ENCODE data around the gene TMEM42.

The TMEM42 gene

DNA sequence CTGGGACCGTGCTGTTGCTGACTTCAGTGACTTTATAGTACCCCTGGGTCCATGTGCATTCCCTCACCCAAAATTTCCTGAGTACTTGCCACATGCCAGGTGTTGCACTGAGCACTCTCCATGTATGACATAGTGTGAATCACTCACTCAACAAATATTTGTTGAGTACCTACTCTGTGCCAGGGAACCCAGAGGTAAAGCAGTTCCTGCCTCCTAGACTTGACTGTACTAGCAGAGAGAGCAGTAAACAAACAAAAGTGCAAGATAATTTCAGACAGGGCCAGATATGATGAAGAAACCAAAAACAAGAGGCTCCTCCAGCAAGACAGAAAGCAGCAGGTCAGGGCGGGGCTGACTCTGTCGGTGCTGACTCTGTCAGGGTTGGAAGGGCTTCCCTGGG is 24.8 kb downstream of the TMEM42 start:
- no peak for DNase-seq
- CTCF ChIA-PET, result interaction anchor here (0.5 kb wide), 1 partner anchor 61 kb away, joined by 3 read pairs; no protein-coding TSS in a partner anchor
- Histone ChIP-seq H3K4me1 (ENCODE audit: control extremely low read depth in 1 of 4, control insufficient read depth in 4 of 4, insufficient read depth in 4 of 4, low read length in 3 of 4) (no peaks in the 10 kb centered on the region), H3K9me3 (ENCODE audit: control extremely low read depth in 1 of 5, control insufficient read depth in 4 of 5, insufficient read depth in 2 of 5, low read depth in 1 of 5, low read length in 4 of 5) (no peaks in the 10 kb centered on the region), H3K27ac (ENCODE audit: insufficient read depth in 1 of 2, low read depth in 1 of 2, low read length in 2 of 2, poor library complexity in 1 of 2, severe bottlenecking in 2 of 2) (no peak overlapping the region), H3K4me3 (ENCODE audit: control insufficient read depth in 1 of 7, extremely low read depth in 1 of 7, insufficient read depth in 4 of 7, low read depth in 2 of 7, low read length in 6 of 7) (no peak overlapping the region), H3K36me3 (ENCODE audit: control insufficient read depth in 4 of 4, insufficient read depth in 4 of 4, low read length in 3 of 4) (no peaks in the 10 kb centered on the region), H3K27me3 (replicated peaks in 2 of 5; ENCODE audit: control insufficient read depth in 4 of 5, insufficient read depth in 5 of 5, low read length in 4 of 5) (peaks cover 0 to 6% (median 0%) of the 10 kb centered on the region in 5 experiments)
- 92% methylated on average over 3 of the region's 3 CpGs for WGBS (ENCODE audit: insufficient coverage)
- POLR2A ChIA-PET, result no interaction called here

DNA sequence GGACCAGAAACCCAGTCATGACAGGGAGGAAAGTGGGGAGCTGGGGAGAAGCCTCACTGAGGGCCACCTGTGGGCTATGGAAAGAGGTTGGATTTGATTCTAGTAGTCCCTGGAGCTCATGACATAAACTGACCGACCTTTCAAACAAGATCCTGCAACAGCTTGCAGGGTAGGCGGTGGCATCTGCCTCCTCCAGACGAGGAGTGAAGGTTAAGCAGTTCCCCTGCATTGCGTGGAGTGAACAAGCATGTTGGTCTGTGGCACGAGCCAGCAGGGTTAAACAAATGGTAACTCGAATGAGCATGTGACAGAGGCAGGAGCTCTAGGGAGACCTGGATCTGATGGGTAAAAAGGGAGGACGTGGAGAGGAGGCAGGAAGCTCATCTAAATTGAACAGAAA is 25.4 kb downstream of the TMEM42 start:
- WGBS (ENCODE audit: insufficient coverage), result 95% methylated on average over 7 of the region's 7 CpGs
- no peak for DNase-seq
- Histone ChIP-seq H3K36me3 (ENCODE audit: control insufficient read depth in 4 of 4, insufficient read depth in 4 of 4, low read length in 3 of 4) (no peaks in the 10 kb centered on the region), H3K4me1 (ENCODE audit: control extremely low read depth in 1 of 4, control insufficient read depth in 4 of 4, insufficient read depth in 4 of 4, low read length in 3 of 4) (no peaks in the 10 kb centered on the region), H3K4me3 (ENCODE audit: control insufficient read depth in 1 of 7, extremely low read depth in 1 of 7, insufficient read depth in 4 of 7, low read depth in 2 of 7, low read length in 6 of 7) (no peak overlapping the region), H3K9me3 (ENCODE audit: control extremely low read depth in 1 of 5, control insufficient read depth in 4 of 5, insufficient read depth in 2 of 5, low read depth in 1 of 5, low read length in 4 of 5) (no peaks in the 10 kb centered on the region), H3K27ac (ENCODE audit: insufficient read depth in 1 of 2, low read depth in 1 of 2, low read length in 2 of 2, poor library complexity in 1 of 2, severe bottlenecking in 2 of 2) (no peak overlapping the region), H3K27me3 (replicated peaks in 2 of 5; ENCODE audit: control insufficient read depth in 4 of 5, insufficient read depth in 5 of 5, low read length in 4 of 5) (peaks cover 0 to 6% (median 0%) of the 10 kb centered on the region in 5 experiments)
- ChIA-PET CTCF (no interaction called here), POLR2A (no interaction called here)

DNA sequence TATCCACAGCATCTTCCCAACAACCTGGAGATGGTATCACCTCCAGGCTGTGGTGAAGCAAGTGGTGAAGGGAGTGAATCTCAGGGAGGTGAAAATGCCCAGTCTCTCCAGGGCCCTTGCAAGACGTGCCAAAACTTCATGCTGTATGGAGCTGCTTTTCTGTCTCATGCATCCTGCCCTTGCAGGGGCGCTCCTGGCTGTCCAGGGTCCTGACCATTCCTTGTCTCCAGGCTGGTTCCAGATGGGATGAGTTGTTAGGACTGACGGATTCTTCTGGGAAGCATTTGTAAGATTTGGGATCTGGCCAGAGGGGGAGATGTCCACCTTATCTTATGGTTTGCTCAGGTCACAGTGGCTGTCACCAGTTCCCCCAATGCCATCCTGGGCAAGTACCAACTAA is 28.5 kb downstream of the TMEM42 start:
- POLR2A ChIA-PET, result no interaction called here
- WGBS (ENCODE audit: insufficient coverage), result 100% methylated on average over 3 of the region's 3 CpGs

DNA sequence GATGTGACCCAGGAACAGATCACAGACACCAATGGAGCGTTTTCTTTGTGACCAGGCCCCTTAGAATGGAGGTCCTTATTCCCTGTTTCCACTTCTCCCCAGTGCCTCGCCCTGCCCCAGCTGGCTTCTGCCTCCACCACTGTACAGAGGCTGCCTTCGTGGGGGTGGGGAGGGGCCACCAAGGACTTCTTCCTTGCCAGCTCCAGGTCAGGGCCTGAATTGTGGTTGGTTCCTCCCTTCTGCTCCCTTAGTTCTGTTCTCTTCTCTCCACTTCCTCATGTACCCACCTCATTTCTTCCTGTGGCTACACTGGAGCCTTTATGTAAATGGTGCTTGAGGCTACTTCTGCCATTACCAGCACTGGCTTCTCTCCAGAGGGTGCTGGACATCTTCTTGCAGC is 29.1 kb downstream of the TMEM42 start:
- no peak for DNase-seq
- H3K9me3 ChIP-seq (ENCODE audit: control extremely low read depth in 1 of 5, control insufficient read depth in 4 of 5, insufficient read depth in 2 of 5, low read depth in 1 of 5, low read length in 4 of 5), result no peaks in the 10 kb centered on the region
- ChIA-PET POLR2A (no interaction called here), CTCF (no interaction called here)
- no peak overlapping the region for H3K27ac ChIP-seq (ENCODE audit: insufficient read depth in 1 of 2, low read depth in 1 of 2, low read length in 2 of 2, poor library complexity in 1 of 2, severe bottlenecking in 2 of 2)
- no peak overlapping the region for H3K4me3 ChIP-seq (ENCODE audit: control insufficient read depth in 1 of 7, extremely low read depth in 1 of 7, insufficient read depth in 4 of 7, low read depth in 2 of 7, low read length in 6 of 7)
- no peaks in the 10 kb centered on the region for H3K27me3 ChIP-seq (replicated peaks in 2 of 5; ENCODE audit: control insufficient read depth in 4 of 5, insufficient read depth in 5 of 5, low read length in 4 of 5)
- H3K36me3 ChIP-seq (ENCODE audit: control insufficient read depth in 4 of 4, insufficient read depth in 4 of 4, low read length in 3 of 4), result no peaks in the 10 kb centered on the region
- H3K4me1 ChIP-seq (ENCODE audit: control extremely low read depth in 1 of 4, control insufficient read depth in 4 of 4, insufficient read depth in 4 of 4, low read length in 3 of 4), result no peaks in the 10 kb centered on the region
- 69% methylated on average over 3 of the region's 3 CpGs for WGBS (ENCODE audit: insufficient coverage)

More for the DNA sequence above, 28.5 kb downstream of the TMEM42 start:
- DNase-seq, result no peak
- CTCF ChIA-PET, result no interaction called here
- H3K9me3 ChIP-seq (ENCODE audit: control extremely low read depth in 1 of 5, control insufficient read depth in 4 of 5, insufficient read depth in 2 of 5, low read depth in 1 of 5, low read length in 4 of 5), result no peaks in the 10 kb centered on the region
- no peak overlapping the region for H3K4me3 ChIP-seq (ENCODE audit: control insufficient read depth in 1 of 7, extremely low read depth in 1 of 7, insufficient read depth in 4 of 7, low read depth in 2 of 7, low read length in 6 of 7)
- no peaks in the 10 kb centered on the region for H3K27me3 ChIP-seq (replicated peaks in 2 of 5; ENCODE audit: control insufficient read depth in 4 of 5, insufficient read depth in 5 of 5, low read length in 4 of 5)
- no peaks in the 10 kb centered on the region for H3K4me1 ChIP-seq (ENCODE audit: control extremely low read depth in 1 of 4, control insufficient read depth in 4 of 4, insufficient read depth in 4 of 4, low read length in 3 of 4)
- H3K36me3 ChIP-seq (ENCODE audit: control insufficient read depth in 4 of 4, insufficient read depth in 4 of 4, low read length in 3 of 4), result no peaks in the 10 kb centered on the region
- no peak overlapping the region for H3K27ac ChIP-seq (ENCODE audit: insufficient read depth in 1 of 2, low read depth in 1 of 2, low read length in 2 of 2, poor library complexity in 1 of 2, severe bottlenecking in 2 of 2)

DNA sequence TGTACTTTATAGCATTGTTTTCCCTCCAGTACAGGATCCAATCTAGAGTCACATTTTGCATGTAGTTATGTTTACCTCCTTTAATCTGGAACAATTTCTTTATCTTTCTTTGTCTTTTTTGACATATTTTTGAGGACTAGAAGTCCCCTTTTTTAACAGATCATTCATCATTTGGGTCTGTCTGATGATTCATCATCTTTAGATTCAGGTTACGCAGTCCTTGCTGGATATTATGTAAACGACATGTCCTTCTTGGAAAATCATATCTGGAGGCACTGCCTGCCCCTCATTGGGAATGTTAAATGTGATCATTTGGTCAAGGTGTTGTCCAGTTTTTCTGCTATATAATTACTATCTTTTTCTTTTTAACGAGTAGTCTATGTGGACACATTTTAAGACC is 31.0 kb downstream of the TMEM42 start:
- WGBS (ENCODE audit: insufficient coverage), result 100% methylated on average over 1 of the region's 3 CpGs
- H3K27ac ChIP-seq (ENCODE audit: insufficient read depth in 1 of 2, low read depth in 1 of 2, low read length in 2 of 2, poor library complexity in 1 of 2, severe bottlenecking in 2 of 2), result no peak overlapping the region

DNA sequence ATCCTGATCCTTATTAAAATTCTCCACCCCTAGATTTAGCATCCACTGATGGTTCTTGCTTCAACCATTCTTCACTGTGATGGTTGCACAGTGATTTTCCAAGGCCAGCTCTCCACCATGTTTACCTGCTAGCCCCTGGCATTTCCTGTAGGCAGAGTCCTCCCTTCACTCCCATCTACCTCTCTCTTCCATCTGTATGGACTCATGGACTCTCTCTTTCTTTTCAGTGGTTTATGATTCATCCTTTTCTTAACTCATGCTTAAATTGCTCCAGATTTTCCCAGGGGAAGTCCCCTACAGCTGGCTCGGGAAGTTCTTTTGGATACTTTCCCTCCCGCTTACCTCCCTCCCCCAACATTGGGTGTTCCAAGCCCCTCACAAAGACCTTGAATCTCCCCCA is 31.4 kb downstream of the TMEM42 start:
- Histone ChIP-seq H3K4me1 (ENCODE audit: control extremely low read depth in 1 of 4, control insufficient read depth in 4 of 4, insufficient read depth in 4 of 4, low read length in 3 of 4) (no peaks in the 10 kb centered on the region), H3K27me3 (replicated peaks in 2 of 5; ENCODE audit: control insufficient read depth in 4 of 5, insufficient read depth in 5 of 5, low read length in 4 of 5) (no peaks in the 10 kb centered on the region), H3K27ac (ENCODE audit: insufficient read depth in 1 of 2, low read depth in 1 of 2, low read length in 2 of 2, poor library complexity in 1 of 2, severe bottlenecking in 2 of 2) (no peak overlapping the region), H3K4me3 (ENCODE audit: control insufficient read depth in 1 of 7, extremely low read depth in 1 of 7, insufficient read depth in 4 of 7, low read depth in 2 of 7, low read length in 6 of 7) (no peak overlapping the region), H3K36me3 (ENCODE audit: control insufficient read depth in 4 of 4, insufficient read depth in 4 of 4, low read length in 3 of 4) (no peaks in the 10 kb centered on the region), H3K9me3 (ENCODE audit: control extremely low read depth in 1 of 5, control insufficient read depth in 4 of 5, insufficient read depth in 2 of 5, low read depth in 1 of 5, low read length in 4 of 5) (no peaks in the 10 kb centered on the region)
- POLR2A ChIA-PET, result no interaction called here
- CTCF ChIA-PET, result no interaction called here
- DNase-seq, result no peak
- WGBS (ENCODE audit: insufficient coverage), result 92% methylated on average over 2 of the region's 2 CpGs

More for the DNA sequence above, 31.0 kb downstream of the TMEM42 start:
- H3K9me3 ChIP-seq (ENCODE audit: control extremely low read depth in 1 of 5, control insufficient read depth in 4 of 5, insufficient read depth in 2 of 5, low read depth in 1 of 5, low read length in 4 of 5), result no peaks in the 10 kb centered on the region
- H3K27me3 ChIP-seq (replicated peaks in 2 of 5; ENCODE audit: control insufficient read depth in 4 of 5, insufficient read depth in 5 of 5, low read length in 4 of 5), result no peaks in the 10 kb centered on the region
- H3K4me1 ChIP-seq (ENCODE audit: control extremely low read depth in 1 of 4, control insufficient read depth in 4 of 4, insufficient read depth in 4 of 4, low read length in 3 of 4), result no peaks in the 10 kb centered on the region
- H3K36me3 ChIP-seq (ENCODE audit: control insufficient read depth in 4 of 4, insufficient read depth in 4 of 4, low read length in 3 of 4), result no peaks in the 10 kb centered on the region
- no peak overlapping the region for H3K4me3 ChIP-seq (ENCODE audit: control insufficient read depth in 1 of 7, extremely low read depth in 1 of 7, insufficient read depth in 4 of 7, low read depth in 2 of 7, low read length in 6 of 7)
- no peak for DNase-seq
- ChIA-PET CTCF (no interaction called here), POLR2A (no interaction called here)

DNA sequence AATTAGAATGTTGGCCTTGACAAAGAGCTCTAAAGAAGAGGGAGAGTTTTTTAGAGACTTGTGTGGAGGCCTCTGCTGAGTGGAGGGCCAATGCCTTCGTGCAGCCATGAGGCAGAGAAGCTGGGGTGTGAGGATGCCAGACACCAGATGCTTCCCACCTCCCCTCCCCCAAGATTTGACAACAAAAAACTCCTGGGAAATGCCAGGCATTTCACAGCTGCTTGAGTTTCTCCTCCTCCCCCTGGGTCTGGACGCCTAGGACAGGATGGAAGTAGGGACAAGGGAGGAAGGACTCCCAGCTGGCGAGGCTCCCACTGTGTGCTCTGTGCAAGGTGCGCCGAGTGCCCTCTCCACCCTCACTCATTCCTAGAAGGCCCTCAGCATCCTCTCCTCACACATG is 32.8 kb downstream of the TMEM42 start:
- no peaks in the 10 kb centered on the region for H3K9me3 ChIP-seq (ENCODE audit: control extremely low read depth in 1 of 5, control insufficient read depth in 4 of 5, insufficient read depth in 2 of 5, low read depth in 1 of 5, low read length in 4 of 5)
- no peak overlapping the region for H3K4me3 ChIP-seq (ENCODE audit: control insufficient read depth in 1 of 7, extremely low read depth in 1 of 7, insufficient read depth in 4 of 7, low read depth in 2 of 7, low read length in 6 of 7)
- 100% methylated on average over 1 of the region's 5 CpGs for WGBS (ENCODE audit: insufficient coverage)
- no peak overlapping the region for H3K27ac ChIP-seq (ENCODE audit: insufficient read depth in 1 of 2, low read depth in 1 of 2, low read length in 2 of 2, poor library complexity in 1 of 2, severe bottlenecking in 2 of 2)
- no peak for DNase-seq
- ChIA-PET CTCF (interaction anchor here (0.6 kb wide), 1 partner anchor 13 kb away, joined by 3 read pairs; no protein-coding TSS in a partner anchor), POLR2A (no interaction called here)
- no peaks in the 10 kb centered on the region for H3K27me3 ChIP-seq (replicated peaks in 2 of 5; ENCODE audit: control insufficient read depth in 4 of 5, insufficient read depth in 5 of 5, low read length in 4 of 5)
- H3K4me1 ChIP-seq (ENCODE audit: control extremely low read depth in 1 of 4, control insufficient read depth in 4 of 4, insufficient read depth in 4 of 4, low read length in 3 of 4), result no peaks in the 10 kb centered on the region
- H3K36me3 ChIP-seq (ENCODE audit: control insufficient read depth in 4 of 4, insufficient read depth in 4 of 4, low read length in 3 of 4), result no peaks in the 10 kb centered on the region

All from common myeloid progenitor, CD34-positive (primary cell).